Upper lobe of right lung (tissue), 1 donor: Measurements from ENCODE around the gene WWOX. TPM values are rescaled to one million over a fixed set of nuclear protein-coding genes. Genes with fewer than 3 reads are reported as not detected.

ENCODE experiments used
- total RNA-seq: library from RNA; stranded (reverse); fragmentation: NEBNext Ultra II Directional; extraction: Animal tissue kit (Norgen Biotek cat#: 25700); gene quantifications from one replicate; pipeline ENCODE4 v1.2.1, GENCODE V29; 2021
- donor health status: DM: no; HTN: yes; CAD: no; lungs with severe emphysema.

WWOX gene
- total RNA-seq, 1 donor from 2014 or later, result 17.0 TPM

Other genes starting within 250 kb of the WWOX start
- gene CLEC3A, start 77.1 kb upstream of the WWOX start, total RNA-seq, result not detected